ENCODE measurements around the gene RCHY1. TPM values are rescaled to one million over a fixed set of nuclear protein-coding genes. Genes with fewer than 3 reads are reported as not detected.
A peak's percentile ranks its signal among the peaks of the same experiment; 100 is the strongest.

RCHY1 gene
- total RNA-seq, 1 experiment from 2014 or later = 7.1 TPM

DNA sequence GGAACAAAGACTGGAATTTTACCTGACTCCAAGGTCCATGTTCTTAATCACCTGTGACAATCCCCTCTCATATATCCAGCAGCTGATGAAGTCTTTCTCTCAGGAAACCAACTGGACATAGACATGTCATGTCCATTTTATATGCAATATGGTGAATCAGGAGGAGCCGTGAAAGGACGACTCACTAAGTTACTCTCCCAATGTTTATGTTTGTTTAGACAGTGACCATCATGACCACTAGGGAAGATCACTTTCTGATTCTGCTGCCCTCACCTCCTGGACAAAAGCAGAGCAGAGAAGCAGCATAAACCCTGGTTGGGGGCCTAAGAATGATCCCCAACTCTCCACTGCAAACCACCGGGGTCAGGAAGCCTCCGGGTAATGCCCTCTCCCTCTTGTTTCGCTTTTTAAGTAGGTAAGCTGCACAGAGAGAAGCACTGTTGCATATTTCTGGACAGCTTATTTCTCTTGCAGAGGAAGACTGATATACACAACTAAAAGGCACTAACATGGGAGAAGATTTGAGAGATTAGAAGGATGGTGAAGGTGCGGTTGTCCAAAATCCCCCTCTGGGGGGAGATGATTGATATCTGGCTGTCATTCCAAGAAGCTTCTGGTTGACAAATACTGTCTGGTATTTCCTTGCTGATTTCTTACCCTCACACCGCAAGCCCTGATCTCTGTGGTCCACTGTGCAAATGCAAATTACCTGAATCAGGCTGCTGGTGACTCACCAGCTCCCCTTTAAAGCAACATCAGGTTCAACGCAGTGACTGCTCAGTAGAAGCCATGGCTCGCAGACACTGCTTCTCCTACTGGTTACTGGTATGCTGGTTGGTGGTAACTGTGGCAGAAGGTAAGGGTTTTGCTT lies 41.3 kb upstream of the RCHY1 start, which contains the start of gene ODAPH:
Gene ODAPH, plus strand, starts transcription at position 773 of the 871 bp plus-strand sequence. Its CDS starts 17 bp downstream, at position 790.
- Histone ChIP-seq H3K9me2 (ENCODE audit: insufficient read depth) (no peaks in the 10 kb centered on the region), H3K9me3 (ENCODE audit: insufficient read depth, low read depth) (no peaks in the 10 kb centered on the region), H3K4me2 (peak within 1 kb of the TSS; percentile 77), H3K27ac (peak within 1 kb of the TSS; percentile 50), H3K4me3 (peak within 1 kb of the TSS; percentile 50), H3K36me3 (ENCODE audit: low read depth) (no peaks in the 10 kb centered on the region), H4K20me1 (ENCODE audit: insufficient read depth) (no peaks in the 10 kb centered on the region), H2AFZ (peak within 1 kb of the TSS; percentile 73), H3K27me3 (ENCODE audit: insufficient read depth, low read depth) (no peaks in the 10 kb centered on the region), H3K79me2 (ENCODE audit: low read depth) (no peaks in the 10 kb centered on the region), H3K4me1 (replicated peaks; ENCODE audit: insufficient read depth) (peaks cover 18% of the 10 kb centered on the region), H3F3A (ENCODE audit: insufficient read depth, low read depth) (peaks cover 13% of the 10 kb centered on the region)
- no TSS peak for BruUV-seq (replicated peaks)
- DNase-seq = peak; percentile 41 to 77
- intact Hi-C loops (cut with micrococcal nuclease; ENCODE audit: unreplicated experiment) = loop anchor here (5.0 kb wide), 1 partner anchor 43 kb away; the partner anchor contains the start of genes RCHY1 and THAP6
- CTCF ChIA-PET = interaction anchor here (1.4 kb wide), 1 partner anchor 41 kb away, joined by 3 read pairs; the partner anchor contains the start of genes RCHY1 and THAP6
- TF ChIP-seq, protein P1, sequence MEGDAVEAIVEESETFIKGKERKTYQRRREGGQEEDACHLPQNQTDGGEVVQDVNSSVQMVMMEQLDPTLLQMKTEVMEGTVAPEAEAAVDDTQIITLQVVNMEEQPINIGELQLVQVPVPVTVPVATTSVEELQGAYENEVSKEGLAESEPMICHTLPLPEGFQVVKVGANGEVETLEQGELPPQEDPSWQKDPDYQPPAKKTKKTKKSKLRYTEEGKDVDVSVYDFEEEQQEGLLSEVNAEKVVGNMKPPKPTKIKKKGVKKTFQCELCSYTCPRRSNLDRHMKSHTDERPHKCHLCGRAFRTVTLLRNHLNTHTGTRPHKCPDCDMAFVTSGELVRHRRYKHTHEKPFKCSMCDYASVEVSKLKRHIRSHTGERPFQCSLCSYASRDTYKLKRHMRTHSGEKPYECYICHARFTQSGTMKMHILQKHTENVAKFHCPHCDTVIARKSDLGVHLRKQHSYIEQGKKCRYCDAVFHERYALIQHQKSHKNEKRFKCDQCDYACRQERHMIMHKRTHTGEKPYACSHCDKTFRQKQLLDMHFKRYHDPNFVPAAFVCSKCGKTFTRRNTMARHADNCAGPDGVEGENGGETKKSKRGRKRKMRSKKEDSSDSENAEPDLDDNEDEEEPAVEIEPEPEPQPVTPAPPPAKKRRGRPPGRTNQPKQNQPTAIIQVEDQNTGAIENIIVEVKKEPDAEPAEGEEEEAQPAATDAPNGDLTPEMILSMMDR (conservative IDR thresholded peaks at IDR 0.05) = peak; percentile 55
- no peak for TF ChIP-seq EZH2 (IDR thresholded peaks at IDR 0.05; ENCODE audit: low read depth)
- POLR2A ChIA-PET (ENCODE audit: unreplicated experiment) = interaction anchor here (0.5 to 0.7 kb wide), 4 partner anchors 105 to 340 kb away, joined by 3 to 4 read pairs (median 4); no protein-coding TSS in a partner anchor

DNA sequence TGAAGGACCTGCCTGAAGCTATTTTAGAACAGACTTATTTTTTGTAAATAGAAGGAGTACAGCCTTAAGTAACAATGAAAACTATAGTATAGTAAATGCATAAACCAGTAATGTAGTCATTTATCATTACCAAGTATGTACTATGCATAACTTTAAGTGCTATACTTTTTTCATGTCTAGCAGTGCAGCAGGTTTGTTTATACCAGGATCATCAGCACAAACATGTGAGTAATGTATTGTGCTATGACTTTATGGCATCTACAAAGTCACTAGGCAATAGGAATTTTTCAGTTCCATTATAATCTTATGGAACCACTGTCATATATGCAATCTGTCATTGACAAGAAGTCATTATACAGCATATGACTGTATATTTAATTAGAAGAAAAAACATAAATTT lies 38.2 kb upstream of the RCHY1 start:
- Histone ChIP-seq H3K27ac (no peak overlapping the region), H3K4me2 (no peak overlapping the region), H3K9me2 (ENCODE audit: insufficient read depth) (no peaks in the 10 kb centered on the region), H3K36me3 (ENCODE audit: low read depth) (no peaks in the 10 kb centered on the region), H3K9me3 (ENCODE audit: insufficient read depth, low read depth) (no peaks in the 10 kb centered on the region), H3K79me2 (ENCODE audit: low read depth) (no peaks in the 10 kb centered on the region), H4K20me1 (ENCODE audit: insufficient read depth) (no peaks in the 10 kb centered on the region), H2AFZ (no peak overlapping the region), H3F3A (ENCODE audit: insufficient read depth, low read depth) (peaks cover 13% of the 10 kb centered on the region), H3K4me3 (no peak overlapping the region), H3K4me1 (replicated peaks; ENCODE audit: insufficient read depth) (peaks cover 18% of the 10 kb centered on the region), H3K27me3 (ENCODE audit: insufficient read depth, low read depth) (no peaks in the 10 kb centered on the region)
- TF ChIP-seq, protein P1 (conservative IDR thresholded peaks at IDR 0.05) = no peak
- TF ChIP-seq EZH2 (IDR thresholded peaks at IDR 0.05; ENCODE audit: low read depth) = no peak
- no peak for DNase-seq
- no TSS peak for BruUV-seq (replicated peaks)
- CTCF ChIA-PET = no interaction called here
- POLR2A ChIA-PET (ENCODE audit: unreplicated experiment) = interaction anchor here (0.7 kb wide), 1 partner anchor 8 kb away, joined by 4 read pairs; no protein-coding TSS in a partner anchor
- intact Hi-C loops (cut with micrococcal nuclease; ENCODE audit: unreplicated experiment) = no loop called here

DNA sequence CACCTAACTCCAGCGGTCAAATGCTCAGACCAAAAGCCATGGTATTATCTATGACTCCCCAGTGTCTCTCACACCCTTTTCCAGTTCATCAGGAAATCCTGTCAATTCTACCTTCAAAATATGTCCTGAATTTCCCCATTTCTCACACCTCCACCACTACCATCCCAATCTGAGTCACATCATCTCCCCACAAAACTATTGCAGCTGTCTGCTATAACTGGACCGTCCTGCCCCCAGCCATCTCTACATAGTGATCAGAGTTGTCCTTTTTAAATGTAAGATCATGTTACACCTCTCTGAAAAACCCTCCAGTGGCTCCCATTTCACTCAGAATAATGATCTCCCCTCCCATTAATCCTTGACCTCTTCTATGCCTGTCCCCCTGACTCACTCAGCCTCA lies 34.8 kb upstream of the RCHY1 start:
- Histone ChIP-seq H3K79me2 (ENCODE audit: low read depth) (no peaks in the 10 kb centered on the region), H3K4me1 (replicated peaks; ENCODE audit: insufficient read depth) (no peaks in the 10 kb centered on the region), H3K27me3 (ENCODE audit: insufficient read depth, low read depth) (no peaks in the 10 kb centered on the region), H3K4me2 (no peak overlapping the region), H3K4me3 (no peak overlapping the region), H3K36me3 (ENCODE audit: low read depth) (no peaks in the 10 kb centered on the region), H3K9me3 (ENCODE audit: insufficient read depth, low read depth) (no peaks in the 10 kb centered on the region), H3K9me2 (ENCODE audit: insufficient read depth) (no peaks in the 10 kb centered on the region), H3F3A (ENCODE audit: insufficient read depth, low read depth) (no peaks in the 10 kb centered on the region), H3K27ac (no peak overlapping the region), H2AFZ (no peak overlapping the region), H4K20me1 (ENCODE audit: insufficient read depth) (no peaks in the 10 kb centered on the region)
- TF ChIP-seq, protein P1 (conservative IDR thresholded peaks at IDR 0.05) = no peak
- TF ChIP-seq EZH2 (IDR thresholded peaks at IDR 0.05; ENCODE audit: low read depth) = no peak
- no peak for DNase-seq
- CTCF ChIA-PET = no interaction called here
- no TSS peak for BruUV-seq (replicated peaks)
- POLR2A ChIA-PET (ENCODE audit: unreplicated experiment) = no interaction called here
- intact Hi-C loops (cut with micrococcal nuclease; ENCODE audit: unreplicated experiment) = no loop called here

Measured in PC-9 (cell line).